ENCODE measurements around the gene AHNAK. TPM values are rescaled to one million over a fixed set of nuclear protein-coding genes. Genes with fewer than 3 reads are reported as not detected.
A peak's percentile ranks its signal among the peaks of the same experiment; 100 is the strongest.

AHNAK gene, protein sequence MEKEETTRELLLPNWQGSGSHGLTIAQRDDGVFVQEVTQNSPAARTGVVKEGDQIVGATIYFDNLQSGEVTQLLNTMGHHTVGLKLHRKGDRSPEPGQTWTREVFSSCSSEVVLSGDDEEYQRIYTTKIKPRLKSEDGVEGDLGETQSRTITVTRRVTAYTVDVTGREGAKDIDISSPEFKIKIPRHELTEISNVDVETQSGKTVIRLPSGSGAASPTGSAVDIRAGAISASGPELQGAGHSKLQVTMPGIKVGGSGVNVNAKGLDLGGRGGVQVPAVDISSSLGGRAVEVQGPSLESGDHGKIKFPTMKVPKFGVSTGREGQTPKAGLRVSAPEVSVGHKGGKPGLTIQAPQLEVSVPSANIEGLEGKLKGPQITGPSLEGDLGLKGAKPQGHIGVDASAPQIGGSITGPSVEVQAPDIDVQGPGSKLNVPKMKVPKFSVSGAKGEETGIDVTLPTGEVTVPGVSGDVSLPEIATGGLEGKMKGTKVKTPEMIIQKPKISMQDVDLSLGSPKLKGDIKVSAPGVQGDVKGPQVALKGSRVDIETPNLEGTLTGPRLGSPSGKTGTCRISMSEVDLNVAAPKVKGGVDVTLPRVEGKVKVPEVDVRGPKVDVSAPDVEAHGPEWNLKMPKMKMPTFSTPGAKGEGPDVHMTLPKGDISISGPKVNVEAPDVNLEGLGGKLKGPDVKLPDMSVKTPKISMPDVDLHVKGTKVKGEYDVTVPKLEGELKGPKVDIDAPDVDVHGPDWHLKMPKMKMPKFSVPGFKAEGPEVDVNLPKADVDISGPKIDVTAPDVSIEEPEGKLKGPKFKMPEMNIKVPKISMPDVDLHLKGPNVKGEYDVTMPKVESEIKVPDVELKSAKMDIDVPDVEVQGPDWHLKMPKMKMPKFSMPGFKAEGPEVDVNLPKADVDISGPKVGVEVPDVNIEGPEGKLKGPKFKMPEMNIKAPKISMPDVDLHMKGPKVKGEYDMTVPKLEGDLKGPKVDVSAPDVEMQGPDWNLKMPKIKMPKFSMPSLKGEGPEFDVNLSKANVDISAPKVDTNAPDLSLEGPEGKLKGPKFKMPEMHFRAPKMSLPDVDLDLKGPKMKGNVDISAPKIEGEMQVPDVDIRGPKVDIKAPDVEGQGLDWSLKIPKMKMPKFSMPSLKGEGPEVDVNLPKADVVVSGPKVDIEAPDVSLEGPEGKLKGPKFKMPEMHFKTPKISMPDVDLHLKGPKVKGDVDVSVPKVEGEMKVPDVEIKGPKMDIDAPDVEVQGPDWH (N-terminal part only)
- polyA plus RNA-seq (2012; ENCODE audit: insufficient read length, low read depth), result 54.0 TPM

- no peak for TF ChIP-seq SIN3A (IDR thresholded peaks at IDR 0.05; ENCODE audit: borderline replicate concordance, insufficient read depth, low read length)
- TF ChIP-seq REST (IDR thresholded peaks at IDR 0.05; ENCODE audit: insufficient read depth in 1 of 2, low read depth in 2 of 2, low read length in 2 of 2), result no peak
- TF ChIP-seq POLR2AphosphoS5 (IDR thresholded peaks at IDR 0.05; ENCODE audit: low read depth, low read length), result peak; percentile 68
- TF ChIP-seq FOXP2 (optimal IDR thresholded peaks at IDR 0.05; ENCODE audit: borderline replicate concordance, extremely low read depth, extremely low read length, insufficient read depth), result no peak
- peak; percentile 15; the same call in 1 of the 2 replicates for TF ChIP-seq TAF1 (IDR thresholded peaks at IDR 0.05; ENCODE audit: borderline replicate concordance, insufficient read depth, low read length)
Measured at GRCh38 chr11:62546244-62546928, at the start of gene AHNAK. Gene AHNAK (minus strand): TSS chr11:62546806. CDS start chr11:62536098, 10,708 bp downstream.

GRCh38 chr11:62595124-62595523, 48.5 kb upstream of the AHNAK start:
- TF ChIP-seq REST (IDR thresholded peaks at IDR 0.05; ENCODE audit: insufficient read depth in 1 of 2, low read depth in 2 of 2, low read length in 2 of 2) (no peak), POLR2AphosphoS5 (IDR thresholded peaks at IDR 0.05; ENCODE audit: low read depth, low read length) (peak; percentile 25; the same call in 1 of the 2 replicates)

GRCh38 chr11:62593434-62594044, 46.9 kb upstream of the AHNAK start:
- TF ChIP-seq FOXP2 (optimal IDR thresholded peaks at IDR 0.05; ENCODE audit: borderline replicate concordance, extremely low read depth, extremely low read length, insufficient read depth) (no peak), REST (IDR thresholded peaks at IDR 0.05; ENCODE audit: insufficient read depth in 1 of 2, low read depth in 2 of 2, low read length in 2 of 2) (no peak), TAF1 (IDR thresholded peaks at IDR 0.05; ENCODE audit: borderline replicate concordance, insufficient read depth, low read length) (no peak), POLR2AphosphoS5 (IDR thresholded peaks at IDR 0.05; ENCODE audit: low read depth, low read length) (no peak), SIN3A (IDR thresholded peaks at IDR 0.05; ENCODE audit: borderline replicate concordance, insufficient read depth, low read length) (no peak)

DNA sequence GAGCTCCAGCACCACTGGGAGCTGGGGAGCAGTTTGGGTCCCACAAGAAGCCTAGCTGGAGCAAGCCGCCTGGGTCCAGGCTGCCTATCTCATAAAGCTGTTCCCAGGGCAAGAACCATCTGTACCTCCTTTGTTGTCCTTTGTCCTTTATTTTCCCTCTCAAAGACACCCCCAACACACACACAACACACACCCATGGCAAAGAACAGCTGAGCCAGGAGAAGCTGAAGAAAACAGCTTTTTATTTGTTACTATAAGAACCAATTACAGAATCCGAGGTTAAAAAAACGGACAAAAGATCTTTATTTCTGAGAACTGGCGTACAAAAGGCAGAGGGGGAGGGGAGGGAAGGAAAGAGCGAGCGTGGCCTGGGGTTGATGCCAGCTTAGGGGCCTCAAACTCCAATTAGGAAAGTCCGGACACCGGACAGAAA, 46.4 kb upstream of the AHNAK start:
- TF ChIP-seq TAF1 (IDR thresholded peaks at IDR 0.05; ENCODE audit: borderline replicate concordance, insufficient read depth, low read length) (no peak), POLR2AphosphoS5 (IDR thresholded peaks at IDR 0.05; ENCODE audit: low read depth, low read length) (no peak), REST (IDR thresholded peaks at IDR 0.05; ENCODE audit: insufficient read depth in 1 of 2, low read depth in 2 of 2, low read length in 2 of 2) (no peak), SIN3A (IDR thresholded peaks at IDR 0.05; ENCODE audit: borderline replicate concordance, insufficient read depth, low read length) (no peak), FOXP2 (optimal IDR thresholded peaks at IDR 0.05; ENCODE audit: borderline replicate concordance, extremely low read depth, extremely low read length, insufficient read depth) (no peak)
